Measurements from ENCODE around the gene MAD1L1.

Gene MAD1L1

DNA sequence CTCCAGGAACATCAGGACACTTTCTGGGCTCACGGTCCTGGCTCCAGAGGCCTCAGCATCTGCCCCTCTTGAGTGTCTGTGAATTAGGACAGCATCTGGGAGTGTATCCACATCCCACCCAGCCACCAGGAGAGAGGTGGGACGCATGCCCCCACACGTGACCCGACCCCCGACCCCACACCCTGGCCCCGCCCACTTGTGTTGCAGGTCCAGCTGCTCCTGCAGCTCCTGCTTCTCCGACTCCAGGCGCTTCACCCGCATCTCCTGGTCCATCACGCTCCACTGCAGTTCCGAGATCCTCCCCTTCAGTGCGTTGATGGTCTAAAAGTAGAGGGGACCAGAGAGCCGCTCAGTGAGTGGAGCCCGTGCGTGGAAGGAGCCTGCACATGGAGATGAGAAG, 13.6 kb downstream of the MAD1L1 start:
- DNase-seq (ENCODE audit: low read depth in 2 of 2, low spot score in 1 of 2): no peak

DNA sequence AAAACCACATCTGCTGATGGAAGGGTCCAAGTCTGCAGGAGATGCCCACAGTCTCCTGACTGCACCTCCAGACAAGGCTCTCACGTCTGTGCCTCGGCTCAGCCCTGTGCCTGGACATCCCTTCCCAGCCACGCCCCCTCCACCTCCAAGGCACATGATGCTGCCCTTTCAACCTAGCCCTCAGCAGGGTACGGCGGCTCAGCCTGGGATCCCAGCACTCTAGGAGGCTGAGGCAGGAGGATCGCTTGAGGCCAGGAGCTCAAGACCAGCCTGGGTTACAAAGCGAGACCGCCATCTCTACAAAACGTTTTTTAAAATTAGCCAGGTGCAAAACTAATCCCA, 14.3 kb downstream of the MAD1L1 start:
- no peak for DNase-seq (ENCODE audit: low read depth in 2 of 2, low spot score in 1 of 2)

DNA sequence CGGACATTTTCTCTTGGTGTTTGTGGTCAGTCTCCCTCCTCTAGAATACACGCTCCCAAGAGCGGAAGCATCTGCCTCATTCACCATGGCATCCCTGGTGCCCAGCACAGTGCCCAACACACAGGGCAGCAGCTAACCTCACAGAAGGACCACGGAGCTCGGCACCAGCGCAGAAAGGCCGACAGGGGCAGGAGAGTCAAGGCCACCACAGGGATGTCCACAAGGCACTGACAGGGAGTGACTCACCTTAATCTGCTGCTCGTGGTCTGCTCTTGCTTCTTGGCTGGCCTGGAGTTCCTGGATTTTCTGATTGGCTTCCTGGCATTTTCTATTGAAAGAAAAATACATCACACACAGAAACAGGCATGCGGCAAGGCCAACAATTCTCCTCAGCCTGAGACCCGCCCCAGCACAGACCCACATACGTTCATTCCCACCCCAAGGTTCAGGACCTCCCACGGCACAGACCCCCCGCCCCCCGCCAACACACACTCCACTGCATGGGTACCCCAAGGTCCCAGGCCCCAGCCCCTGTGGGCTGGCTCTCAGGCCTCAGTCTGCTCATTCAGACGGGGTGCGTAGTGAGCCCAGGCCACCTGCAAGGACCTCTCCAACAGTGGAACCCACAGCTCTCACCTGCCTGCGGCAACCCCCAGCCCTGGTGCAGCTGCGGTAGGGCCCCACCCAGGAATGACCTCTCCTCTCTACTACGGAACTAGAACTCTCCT, 14.9 kb downstream of the MAD1L1 start:
- DNase-seq (ENCODE audit: low read depth in 2 of 2, low spot score in 1 of 2): no peak

DNA sequence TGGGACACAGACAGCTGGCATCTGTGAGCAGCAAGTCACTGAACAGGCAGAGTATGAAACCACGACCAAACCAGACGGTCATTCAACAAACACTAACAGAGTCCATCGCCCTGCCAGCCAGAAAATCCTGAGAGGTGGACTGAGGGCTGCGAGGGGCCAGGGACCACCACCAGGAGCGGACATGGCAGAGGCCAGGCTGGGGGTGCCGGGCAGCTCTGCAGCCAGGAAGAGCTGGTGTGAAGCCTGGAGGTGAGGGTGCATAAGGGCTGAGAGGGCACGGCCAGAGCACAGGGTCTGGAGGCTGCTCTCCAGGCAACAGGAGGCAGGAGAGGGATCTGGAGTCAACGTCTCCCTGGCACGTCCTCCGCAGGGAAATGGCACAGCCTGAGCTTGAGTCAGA, 15.5 kb downstream of the MAD1L1 start:
- DNase-seq (ENCODE audit: low read depth in 2 of 2, low spot score in 1 of 2): no peak

DNA sequence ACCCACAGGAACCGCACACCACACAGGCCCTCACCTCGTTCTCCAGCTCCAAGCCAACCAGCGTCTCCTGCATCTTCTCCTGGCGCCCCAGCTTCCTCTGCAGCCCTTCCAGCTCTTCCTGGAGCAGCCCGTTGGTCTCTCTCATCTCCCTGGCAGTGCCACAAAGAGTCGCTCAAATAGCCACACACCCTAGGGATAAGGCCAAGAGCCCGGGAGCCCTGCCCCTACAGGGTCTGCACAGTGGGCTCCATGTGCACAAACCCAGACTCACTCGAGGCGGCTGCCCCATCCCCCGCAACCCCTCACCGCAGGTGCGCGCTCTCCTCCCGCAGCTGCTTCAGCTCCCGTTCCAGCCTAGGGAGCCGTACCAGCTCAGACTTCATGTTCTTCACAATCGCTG, 16.9 kb downstream of the MAD1L1 start:
- no peak for DNase-seq (ENCODE audit: low read depth in 2 of 2, low spot score in 1 of 2)

DNA sequence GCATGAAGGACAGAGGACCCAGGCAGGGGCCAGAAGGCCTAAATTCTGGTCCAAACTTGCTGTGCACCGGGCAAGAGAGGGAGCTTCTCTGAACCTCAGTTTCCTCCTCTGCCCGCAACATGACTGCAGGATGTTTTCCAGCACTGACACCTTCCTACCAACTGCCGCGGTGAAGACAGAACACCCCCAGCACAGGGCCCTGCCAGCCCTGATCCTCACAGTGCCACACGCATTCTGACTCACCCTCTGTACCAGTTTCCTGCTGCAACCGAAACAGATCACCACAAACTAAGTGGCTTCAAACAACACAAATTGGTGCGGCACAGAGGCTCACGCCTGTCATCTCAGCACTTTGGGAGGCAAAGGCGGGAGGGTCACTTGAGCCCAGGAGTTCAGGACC, 18.1 kb downstream of the MAD1L1 start:
- DNase-seq (ENCODE audit: low read depth in 2 of 2, low spot score in 1 of 2): no peak

DNA sequence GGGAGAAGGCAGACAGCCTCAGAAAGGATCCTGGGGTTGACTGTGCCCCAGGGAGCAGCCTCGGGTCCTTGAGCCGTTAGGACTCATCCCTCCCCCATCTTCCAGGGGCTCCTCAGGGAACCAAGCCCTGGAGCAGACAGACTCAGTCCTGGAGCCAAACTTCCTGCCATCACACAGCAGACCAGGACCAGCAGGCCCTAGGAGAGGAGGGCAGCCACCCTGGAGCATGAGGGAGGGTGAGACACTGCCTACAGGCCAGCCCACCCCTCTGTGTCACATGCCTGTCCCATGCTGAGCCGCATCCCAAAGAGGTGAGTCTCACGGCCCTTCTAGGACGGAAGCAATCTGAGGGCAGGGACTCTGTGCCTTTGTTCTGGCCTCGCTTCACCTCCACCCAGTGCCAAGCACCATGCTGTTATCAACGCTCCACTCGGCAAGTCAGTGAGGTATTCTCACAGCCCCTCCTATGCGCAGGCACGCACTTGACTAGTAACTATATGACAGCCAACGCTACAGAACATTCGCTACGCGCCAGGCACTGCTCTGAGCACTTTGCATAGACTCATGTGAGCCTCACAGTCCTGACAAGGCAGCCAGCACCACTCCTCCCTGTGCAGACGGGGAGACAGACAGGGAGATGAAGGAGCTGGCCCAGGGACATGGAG, 19.1 kb downstream of the MAD1L1 start:
- DNase-seq (ENCODE audit: low read depth in 2 of 2, low spot score in 1 of 2): no peak

DNA sequence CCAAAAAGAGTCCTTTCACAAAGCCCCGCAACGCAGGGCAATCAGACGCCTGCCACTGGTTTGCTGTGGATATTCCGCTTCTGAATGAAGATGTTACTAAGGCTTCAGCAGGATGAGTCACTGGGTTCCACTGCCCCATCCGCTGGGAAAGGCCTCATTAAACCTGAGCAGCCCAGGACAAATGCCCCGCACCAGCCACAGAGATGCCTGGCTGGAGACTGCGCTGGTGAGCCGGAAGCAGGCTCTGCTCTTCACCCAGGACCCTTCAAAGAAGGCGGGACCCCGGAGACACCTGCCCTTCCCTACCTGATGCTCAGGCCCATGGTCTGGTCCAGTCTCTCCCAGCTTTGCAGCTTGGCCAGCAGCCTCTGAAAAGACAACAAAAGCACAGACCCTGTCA, 19.8 kb downstream of the MAD1L1 start:
- DNase-seq (ENCODE audit: low read depth in 2 of 2, low spot score in 1 of 2): no peak

DNA sequence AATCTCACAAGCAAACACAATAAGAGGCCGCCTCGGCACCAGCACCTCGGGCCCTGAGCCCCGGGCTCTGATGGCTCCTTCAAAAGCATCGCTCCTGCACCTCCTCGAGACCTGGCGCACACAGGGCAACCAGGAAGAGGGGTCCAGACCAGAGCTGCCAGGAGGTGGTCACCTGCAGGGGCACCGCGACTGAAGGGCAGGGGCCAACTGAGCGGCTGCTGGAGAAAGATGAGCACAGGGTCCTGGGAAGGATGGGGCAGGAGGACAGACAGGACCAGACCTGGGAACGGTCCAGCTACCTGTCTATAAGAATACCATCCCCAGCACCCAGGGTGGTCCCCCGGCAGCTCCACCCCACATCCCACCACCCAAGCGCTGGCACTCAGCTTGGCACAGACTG, 20.8 kb downstream of the MAD1L1 start:
- no peak for DNase-seq (ENCODE audit: low read depth in 2 of 2, low spot score in 1 of 2)

DNA sequence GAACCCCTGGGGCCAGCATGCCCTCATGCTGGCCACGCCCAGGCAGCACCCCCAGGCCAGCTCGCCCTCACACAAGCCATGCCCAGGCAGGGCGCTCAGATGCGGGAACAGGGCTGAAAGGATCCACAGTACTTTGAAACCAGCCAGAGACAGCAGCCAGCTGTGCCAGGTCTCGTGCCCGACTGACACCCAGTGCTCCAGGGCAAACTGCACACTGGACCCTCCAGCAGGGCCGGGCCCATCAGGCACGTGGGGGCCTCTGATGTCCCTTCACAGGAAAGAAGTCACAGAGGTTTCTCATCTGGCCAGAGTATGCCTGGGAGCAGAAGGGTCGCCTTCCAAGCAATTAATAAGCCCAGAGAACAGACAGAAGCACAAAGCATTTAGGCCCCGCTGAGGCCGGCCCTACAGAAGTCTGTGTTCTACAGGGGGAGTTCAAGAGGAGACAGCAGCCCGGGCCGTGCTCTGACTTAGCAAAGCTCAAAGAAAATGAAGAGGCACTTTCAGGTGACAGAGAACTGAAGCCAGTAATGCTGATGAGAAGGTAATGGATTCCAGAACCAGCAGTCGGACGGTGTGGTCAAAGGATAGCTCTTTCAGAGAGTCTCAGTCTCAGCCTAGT, 21.4 kb downstream of the MAD1L1 start:
- DNase-seq (ENCODE audit: low read depth in 2 of 2, low spot score in 1 of 2): no peak

DNA sequence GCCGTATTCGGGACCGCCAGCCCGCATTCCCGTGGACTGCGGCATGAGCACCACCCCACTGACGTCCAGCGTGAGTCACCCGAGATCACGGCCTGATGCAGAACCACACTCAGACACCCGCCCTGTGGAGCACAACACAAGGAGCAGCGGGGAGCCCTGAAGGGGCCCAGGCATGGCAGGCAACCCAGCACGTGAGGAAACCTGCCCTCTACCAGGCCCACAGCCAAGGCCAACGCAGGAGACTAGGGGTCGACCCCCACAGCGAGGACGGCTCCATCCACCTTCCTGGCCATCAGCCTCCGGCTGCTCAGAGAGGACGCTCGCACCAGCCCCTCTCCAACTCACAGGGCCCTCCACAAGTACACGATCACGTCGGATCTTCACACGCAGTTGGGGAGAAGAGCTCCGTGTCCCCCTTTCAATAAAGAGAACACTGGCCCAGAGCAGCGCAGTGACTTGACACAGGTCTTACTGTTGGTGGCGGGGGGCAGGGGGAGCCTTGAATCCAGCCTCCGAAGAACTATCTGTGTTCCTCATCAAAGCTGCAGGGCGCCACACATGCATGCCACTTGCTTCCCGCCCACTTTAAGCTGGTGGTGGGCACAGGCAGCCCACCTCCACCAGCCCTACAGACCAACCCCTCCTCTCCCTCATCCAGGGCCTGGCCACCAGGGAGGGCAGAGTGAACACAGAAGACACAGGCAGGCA, 22.0 kb downstream of the MAD1L1 start:
- DNase-seq (ENCODE audit: low read depth in 2 of 2, low spot score in 1 of 2): no peak

DNA sequence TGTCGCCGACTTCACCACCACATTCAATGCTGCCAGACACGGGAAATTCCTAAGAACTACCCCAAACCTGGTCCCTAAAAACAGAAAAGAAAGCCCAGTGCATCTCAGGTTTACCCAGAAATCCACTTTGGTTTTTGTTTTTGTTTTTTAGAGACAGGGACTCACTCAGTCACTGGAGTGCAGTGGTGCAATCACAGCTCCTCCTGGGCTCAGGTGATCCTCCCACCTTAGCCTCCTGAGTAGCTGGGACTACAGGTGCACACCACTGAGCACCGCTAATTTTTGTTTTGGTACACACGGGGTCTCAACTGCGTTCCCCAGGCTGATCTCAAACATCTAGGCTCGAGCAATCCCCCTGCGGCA, 22.8 kb downstream of the MAD1L1 start:
- no peak for DNase-seq (ENCODE audit: low read depth in 2 of 2, low spot score in 1 of 2)

DNA sequence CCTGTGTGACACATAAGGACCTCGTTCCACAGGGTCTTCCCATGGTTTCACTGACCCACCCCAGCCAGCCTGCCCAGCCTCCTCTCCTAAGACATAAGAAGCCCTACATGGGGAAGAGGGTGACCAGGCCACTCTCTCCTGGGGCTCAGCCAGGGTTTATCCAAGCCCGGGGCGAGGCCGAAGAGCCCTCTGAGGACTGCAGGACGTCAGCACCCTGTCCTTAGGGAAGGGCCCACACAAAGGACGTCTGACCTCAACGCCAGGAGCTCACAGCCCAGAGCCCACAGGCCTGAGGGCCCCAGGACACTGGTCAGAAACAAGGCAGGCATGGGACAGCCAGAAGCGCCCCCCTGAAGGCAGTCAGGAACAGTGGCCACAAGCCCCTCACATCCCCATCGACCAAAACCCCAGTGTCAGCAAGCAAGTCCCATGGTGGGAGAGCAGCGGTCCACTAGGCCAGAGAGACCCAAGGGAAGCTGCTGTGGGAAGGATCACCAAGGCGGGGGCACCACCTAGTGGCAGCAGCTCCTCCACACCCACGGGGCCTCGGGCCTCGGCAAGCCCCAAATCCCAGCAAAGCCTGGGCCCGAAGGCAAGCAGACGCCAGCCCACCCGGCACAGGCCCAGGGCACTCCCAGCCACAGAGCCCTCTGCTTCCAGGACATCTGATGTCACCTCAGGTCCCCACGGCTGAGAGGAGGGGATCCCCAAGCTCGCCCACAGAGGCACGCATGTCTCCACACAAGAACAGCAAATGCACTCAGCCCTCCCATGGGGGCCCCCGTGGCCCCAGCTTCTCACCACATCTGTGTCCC, 23.4 kb downstream of the MAD1L1 start:
- DNase-seq (ENCODE audit: low read depth in 2 of 2, low spot score in 1 of 2): peak in 1 of 2 donors; percentile 6

DNA sequence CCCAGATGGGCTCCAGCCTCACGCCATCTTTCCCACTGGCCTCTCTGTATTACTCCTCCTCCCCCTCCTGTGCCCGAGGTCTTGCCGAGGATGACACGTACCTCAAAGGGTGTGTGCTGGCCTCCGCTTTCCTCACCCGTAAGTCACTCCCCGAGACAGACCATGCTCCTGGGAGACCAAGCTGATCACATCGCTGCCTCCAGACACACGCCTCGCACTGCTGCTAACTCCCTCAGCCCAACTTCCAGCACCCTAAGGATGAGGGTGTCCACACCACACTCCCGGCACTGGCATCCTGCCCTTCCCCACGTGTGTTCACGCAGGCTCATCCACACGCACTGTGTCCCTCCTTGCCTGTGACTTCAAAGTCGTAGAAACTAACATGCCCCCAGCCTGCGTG, 24.0 kb downstream of the MAD1L1 start:
- DNase-seq (ENCODE audit: low read depth in 2 of 2, low spot score in 1 of 2): no peak

DNA sequence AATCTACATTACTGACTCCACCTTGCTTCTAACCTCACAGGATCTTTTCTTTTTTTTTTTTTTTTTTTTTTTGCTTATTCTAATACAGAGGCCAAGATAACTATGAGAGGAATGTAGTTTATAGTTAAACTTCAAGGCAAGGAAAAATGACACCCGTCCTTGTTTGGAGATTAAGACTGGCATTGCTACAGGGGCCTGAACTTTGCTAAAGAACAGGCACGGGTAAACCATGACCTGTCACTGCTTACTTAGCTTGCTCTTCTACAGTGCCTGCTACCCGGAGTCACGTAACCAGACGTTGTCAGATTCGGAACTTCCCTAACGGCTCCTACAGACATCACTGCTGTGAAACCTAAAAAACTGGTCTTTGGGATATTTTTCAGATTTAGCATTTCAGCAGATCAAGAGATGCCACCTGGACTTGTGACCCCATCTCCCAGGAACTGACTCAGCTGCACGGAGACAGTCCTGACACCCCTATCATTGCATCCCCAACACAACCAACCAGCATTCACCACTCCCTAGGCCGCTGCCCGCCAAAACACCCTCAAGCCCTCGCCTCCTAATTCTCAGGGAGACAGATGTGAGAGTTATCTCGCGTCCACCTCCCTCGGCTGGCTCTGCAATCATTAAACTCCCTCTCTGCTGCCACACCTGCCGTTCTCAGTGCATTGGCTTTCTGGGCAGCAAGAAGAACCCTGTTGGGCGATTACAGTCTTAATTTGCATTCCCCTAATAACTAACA, 27.5 kb downstream of the MAD1L1 start:
- DNase-seq (ENCODE audit: low read depth in 2 of 2, low spot score in 1 of 2): no peak

DNA sequence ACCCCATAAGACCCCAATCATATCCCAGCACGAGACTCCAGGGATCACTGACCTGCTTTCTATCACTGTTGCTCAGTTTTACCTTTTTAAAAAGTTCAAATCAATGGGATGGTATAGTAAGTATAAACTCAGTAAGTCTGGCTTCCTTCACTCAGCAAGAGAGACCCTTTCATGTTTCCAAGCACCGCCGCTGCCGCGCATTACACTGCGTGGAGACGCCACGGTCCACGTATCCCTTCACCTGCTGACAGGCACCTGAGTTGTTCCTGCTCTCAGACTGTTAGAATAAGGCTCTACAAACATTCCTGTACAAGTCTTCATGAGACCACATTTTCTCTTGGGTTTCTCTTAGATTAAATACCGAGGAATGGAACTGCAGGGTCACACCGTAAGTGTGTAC, 28.3 kb downstream of the MAD1L1 start:
- no peak for DNase-seq (ENCODE audit: low read depth in 2 of 2, low spot score in 1 of 2)

DNA sequence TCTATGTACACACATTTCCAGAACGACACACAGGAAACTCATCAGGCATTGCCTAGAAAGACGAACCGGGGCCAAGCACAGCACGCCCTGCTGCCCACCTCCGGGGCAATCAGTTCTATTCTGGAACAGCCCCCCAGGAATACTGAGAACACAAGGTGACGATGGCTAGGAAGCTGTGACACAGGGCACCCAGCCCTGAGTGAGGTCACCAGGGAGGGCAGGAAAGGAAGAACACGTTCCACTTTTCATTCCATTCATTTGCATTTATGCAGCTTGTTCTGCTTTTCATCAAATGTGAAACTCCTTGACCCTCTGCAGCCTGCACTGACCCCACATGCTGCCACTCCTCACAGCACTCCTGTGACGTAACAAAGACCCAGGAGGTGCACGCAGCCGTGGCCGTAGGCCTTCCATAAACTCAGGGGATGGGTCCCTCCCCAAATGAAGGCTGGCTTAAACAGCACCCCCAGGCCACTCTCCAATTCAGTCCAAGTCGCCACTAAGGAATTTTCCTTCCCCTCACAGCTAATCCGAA, 28.9 kb downstream of the MAD1L1 start:
- no peak for DNase-seq (ENCODE audit: low read depth in 2 of 2, low spot score in 1 of 2)

DNA sequence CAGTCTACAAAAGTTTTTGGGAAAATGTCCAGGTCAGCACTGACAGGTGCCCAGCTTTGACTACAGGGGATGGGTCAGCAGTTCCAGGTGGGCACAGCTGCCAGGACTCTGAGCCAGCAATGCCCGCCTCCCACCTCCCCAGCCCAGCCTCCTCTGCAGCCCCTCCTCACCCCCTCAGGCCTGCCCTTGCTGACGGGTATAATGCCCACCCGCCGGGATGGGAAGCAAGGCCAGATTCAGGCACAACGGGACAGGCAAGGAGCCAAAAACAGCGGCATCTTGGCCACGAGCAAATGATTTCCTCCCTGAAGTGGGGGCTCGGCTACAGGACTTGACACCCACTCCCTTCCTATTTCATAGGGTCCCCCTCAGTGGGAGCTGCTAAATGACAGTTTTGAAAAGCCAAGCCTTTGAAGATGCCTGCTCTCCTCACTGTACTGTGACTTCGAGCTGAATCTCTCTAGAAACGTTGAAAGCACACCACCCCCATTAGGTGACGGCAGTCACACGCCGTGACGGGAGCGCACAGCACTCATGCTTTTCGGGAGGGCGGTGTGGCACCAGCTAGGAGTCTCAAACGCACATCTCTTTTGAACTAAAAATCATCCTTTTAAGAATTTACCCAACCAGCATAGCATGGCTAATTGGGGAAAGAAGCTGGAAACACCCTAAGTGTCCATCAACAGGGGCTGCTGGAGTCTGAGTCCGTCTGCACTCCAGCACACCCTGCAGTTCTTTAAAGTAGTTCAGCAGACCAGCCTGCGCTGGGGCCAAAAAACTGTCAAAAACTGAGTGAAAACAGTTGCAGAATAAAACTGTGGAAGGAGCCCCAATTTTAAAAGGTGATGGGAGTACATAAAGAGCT, 29.6 kb downstream of the MAD1L1 start:
- DNase-seq (ENCODE audit: low read depth in 2 of 2, low spot score in 1 of 2): no peak

DNA sequence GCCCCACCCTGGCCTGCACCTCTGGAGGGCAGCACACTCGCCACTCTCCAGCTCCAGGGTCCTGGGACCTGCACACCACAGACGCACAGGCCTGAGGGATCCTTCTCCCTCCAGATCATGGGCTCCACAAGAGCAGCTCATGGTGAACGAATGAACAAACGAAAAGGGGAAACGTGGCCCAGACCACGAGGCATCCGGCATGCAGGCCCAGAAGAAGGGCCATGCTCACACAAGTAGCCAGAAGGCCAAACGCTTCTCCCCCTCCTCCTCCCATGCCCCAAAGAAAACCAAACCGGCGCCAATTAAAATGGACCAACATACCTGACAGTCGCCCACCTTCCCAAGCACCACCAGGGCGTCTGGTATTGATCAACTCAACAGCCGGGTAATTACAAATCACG, 30.4 kb downstream of the MAD1L1 start:
- DNase-seq (ENCODE audit: low read depth in 2 of 2, low spot score in 1 of 2): no peak

All from stimulated activated CD8-positive, alpha-beta memory T cell treated with anti-CD3 and anti-CD28 coated beads, Interleukin-4, amount 100 ng/mL, for 4 hours (primary cell).